HCT116 (cell line): ENCODE data around the gene BABAM2. TPM values are rescaled to one million over a fixed set of nuclear protein-coding genes. Genes with fewer than 3 reads are reported as not detected.

Source experiments
- ATAC-seq: fragments of 200-7000 bp; cut with Tn5 transposase; 2 replicates; pipeline ENCODE4 v1.9.1; 2020; ENCODE audit warnings: mild to moderate bottlenecking, moderate library complexity
- BruUV-seq: library from RNA; stranded (reverse); fragments of 400-500 nt; replicated peaks from 2 replicates; lab custom pipeline; 2021; lab: Mats Ljungman, UMichigan
- CTCF ChIA-PET: fragments of 300-600 bp; sonication (Branson Sonifier 250); formaldehyde crosslinking; loops from one replicate; lab custom pipeline; 2021; ENCODE audit warnings: antibody characterized with exemption; lab: Charles Lee
- POLR2A ChIA-PET: fragments of 300-600, 350-600 bp; sonication (Branson Sonifier 250); formaldehyde crosslinking; loops from one replicate; lab custom pipeline; 2021; ENCODE audit warnings: antibody characterized with exemption; lab: Charles Lee
- RAD21 ChIA-PET, 2 experiments: fragments of 300-600 bp; sonication (Branson Sonifier 250); formaldehyde crosslinking; loops; one replicate each; lab custom pipeline; 2023; ENCODE audit warnings: low total read pairs in 2 of 2; ENCODE audit not compliant: uncharacterized antibody in 2 of 2, unreplicated experiment in 2 of 2, low non-redundant PET in 1 of 2; lab: Charles Lee
- DNase-seq: peaks from one replicate; pipeline ENCODE4 v3.0.0-alpha.2; 2010; ENCODE audit warnings: low read depth, low spot score
- H2AFZ ChIP-seq: fragments of 200-600 bp; shearing (Covaris generic), sonication (generic); 2 replicates; pipeline ENCODE4 v1.6.1; 2017; ENCODE audit warnings: low read depth, mixed run types, mixed read lengths, antibody characterized with exemption, low read length; ENCODE audit not compliant: poor library complexity, severe bottlenecking
- H3K27ac ChIP-seq: 2 replicates; pipeline ENCODE4 v1.5.1; 2012; ENCODE audit warnings: low read depth, low read length
- H3K27me3 ChIP-seq: fragments of 200-600 bp; sonication (generic); 2 replicates; pipeline ENCODE4 v1.6.1; 2016; ENCODE audit warnings: mixed run types, low read length, mixed read lengths; ENCODE audit not compliant: insufficient read depth
- H3K36me3 ChIP-seq, 2 experiments: fragments of 200-500 bp in 1 of 2; fragments of 200-600 bp in 1 of 2; sonication (Bioruptor generic) in 1 of 2; sonication (generic) in 1 of 2; 2 replicates each; pipeline versions ENCODE4 v1.5.1 to v1.6.1; 2014 to 2016; ENCODE audit warnings: low read length in 2 of 2, inconsistent platforms in 1 of 2, mixed read lengths in 1 of 2, mixed run types in 1 of 2; ENCODE audit not compliant: insufficient read depth in 2 of 2, control insufficient read depth in 1 of 2
- H3K4me1 ChIP-seq, 2 experiments: fragments of 200-600 bp in 1 of 2; sonication (generic) in 1 of 2; 2 replicates each; pipeline versions ENCODE4 v1.5.1 to v1.6.1; 2012 to 2017; ENCODE audit warnings: low read length in 2 of 2, inconsistent platforms in 1 of 2, mild to moderate bottlenecking in 1 of 2, mixed read lengths in 1 of 2, mixed run types in 1 of 2, moderate library complexity in 1 of 2; ENCODE audit not compliant: insufficient read depth in 2 of 2, control insufficient read depth in 1 of 2
- H3K4me2 ChIP-seq: fragments of 200-600 bp; sonication (generic); 2 replicates; pipeline ENCODE4 v1.6.1; 2017; ENCODE audit warnings: mixed run types, low read length, mixed read lengths
- H3K4me3 ChIP-seq, 2 experiments: fragments of 200-600 bp in 1 of 2; sonication (generic) in 1 of 2; replicated peaks in 1 of 2; 2 replicates each; pipeline ENCODE4 v1.5.1; 2011 to 2016; ENCODE audit warnings: low read length in 2 of 2, control low read depth in 1 of 2, low read depth in 1 of 2, mild to moderate bottlenecking in 1 of 2, mixed read lengths in 1 of 2, mixed run types in 1 of 2
- H3K79me2 ChIP-seq: fragments of 200-600 bp; sonication (generic); 2 replicates; pipeline ENCODE4 v1.6.1; 2017; ENCODE audit warnings: mild to moderate bottlenecking, mixed run types, low read length, moderate library complexity, mixed read lengths; ENCODE audit not compliant: insufficient read depth
- H3K9ac ChIP-seq: fragments of 200-600 bp; sonication (generic); 2 replicates; pipeline ENCODE4 v1.6.1; 2016; ENCODE audit warnings: low read length, mixed read lengths
- H3K9me2 ChIP-seq: fragments of 200-600 bp; sonication (generic), shearing (Covaris generic); 2 replicates; pipeline ENCODE4 v1.6.1; 2017; ENCODE audit warnings: mixed run types, mild to moderate bottlenecking, moderate library complexity; ENCODE audit not compliant: insufficient read depth
- H3K9me3 ChIP-seq, 2 experiments: fragments of 200-500 bp in 1 of 2; fragments of 200-600 bp in 1 of 2; sonication (Bioruptor generic) in 1 of 2; sonication (generic) in 1 of 2; 2 replicates each; pipeline ENCODE4 v1.6.1; 2014 to 2017; ENCODE audit warnings: low read length in 2 of 2, mixed read lengths in 2 of 2, inconsistent platforms in 1 of 2, low read depth in 1 of 2, mild to moderate bottlenecking in 1 of 2, mixed run types in 1 of 2, moderate library complexity in 1 of 2; ENCODE audit not compliant: control insufficient read depth in 1 of 2, insufficient read depth in 1 of 2
- H4K20me1 ChIP-seq: fragments of 200-600 bp; sonication (generic), shearing (Covaris generic); 2 replicates; pipeline ENCODE4 v1.6.1; 2017; ENCODE audit warnings: mixed run types, mild to moderate bottlenecking, moderate library complexity; ENCODE audit not compliant: insufficient read depth
- EZH2phosphoT487 ChIP-seq: fragments of 200-600 bp; IDR thresholded peaks from 2 replicates; pipeline ENCODE4 v1.6.1; 2018; ENCODE audit warnings: antibody characterized with exemption, borderline replicate concordance
- FOSL1 ChIP-seq: IDR thresholded peaks from 2 replicates; pipeline ENCODE4 v1.6.1; 2012; ENCODE audit warnings: low read depth
- JUND ChIP-seq: IDR thresholded peaks from 2 replicates; pipeline ENCODE4 v1.6.1; 2012
- MAX ChIP-seq: IDR thresholded peaks from 2 replicates; pipeline ENCODE4 v1.6.1; 2012
- POLR2A ChIP-seq: IDR thresholded peaks from 2 replicates; pipeline ENCODE4 v1.7.0; 2011; ENCODE audit warnings: borderline replicate concordance; ENCODE audit not compliant: insufficient read depth, insufficient read length; ENCODE audit errors: extremely low read depth
- SIN3A ChIP-seq: IDR thresholded peaks from 2 replicates; pipeline ENCODE4 v1.6.1; 2012; ENCODE audit warnings: low read depth
- SP1 ChIP-seq: IDR thresholded peaks from 2 replicates; pipeline ENCODE4 v1.6.1; 2012; ENCODE audit warnings: low read depth
- SRF ChIP-seq: IDR thresholded peaks from 2 replicates; pipeline ENCODE4 v1.6.1; 2012; ENCODE audit warnings: low read depth
- YY1 ChIP-seq: IDR thresholded peaks from 2 replicates; pipeline ENCODE4 v1.6.1; 2011; ENCODE audit warnings: low read length, low read depth, moderate library complexity, mild to moderate bottlenecking; ENCODE audit not compliant: insufficient replicate concordance; ENCODE audit errors: extremely low read depth
- ZBTB33 ChIP-seq: IDR thresholded peaks from 2 replicates; pipeline ENCODE4 v1.6.1; 2011; ENCODE audit warnings: mild to moderate bottlenecking, low read length, moderate library complexity; ENCODE audit not compliant: insufficient replicate concordance; ENCODE audit errors: extremely low read depth
- ZFX ChIP-seq: fragments of 450-650 bp; IDR thresholded peaks from 2 replicates; pipeline ENCODE4 v1.6.1; 2017
- intact Hi-C: fragments of 100-400 bp; cut with micrococcal nuclease; formaldehyde crosslinking; loops from 2 replicates; pipeline ENCODE4 v1.10.0; 2022
- total RNA-seq: library from RNA; stranded (reverse); gene quantifications from one replicate; pipeline ENCODE4 v1.2.1, GENCODE V29; 2021; ENCODE audit not compliant: unreplicated experiment

The BABAM2 gene
- total RNA-seq, 1 experiment from 2014 or later = 23.8 TPM

- no peak overlapping the region for H3K9ac ChIP-seq
- no peaks in the 10 kb centered on the region for H3K9me2 ChIP-seq
- no peak overlapping the region for H3K4me2 ChIP-seq
- no peak overlapping the region for H3K4me3 ChIP-seq
- peaks cover 0 to 4% of the 10 kb centered on the region in 2 experiments; a peak in 2 of 4 replicates for H3K4me1 ChIP-seq
- POLR2A ChIA-PET = no interaction called here
- TF ChIP-seq YY1 = no peak
- no peak for TF ChIP-seq MAX
- no peaks in the 10 kb centered on the region for H3K79me2 ChIP-seq
- DNase-seq (no peak), ATAC-seq (no peak)
- no peaks in the 10 kb centered on the region for H3K36me3 ChIP-seq
- no TSS peak for BruUV-seq
- no peak overlapping the region for H2AFZ ChIP-seq
- RAD21 ChIA-PET = no interaction called here
- no peaks in the 10 kb centered on the region for H3K27me3 ChIP-seq
- 0 out of 4 replicates have a peak, but pooled peaks cover 0 to 5% of the 10 kb centered on the region in 2 experiments for H3K9me3 ChIP-seq
- no peaks in the 10 kb centered on the region for H4K20me1 ChIP-seq
- CTCF ChIA-PET = no interaction called here
- intact Hi-C loops = no loop called here
- H3K27ac ChIP-seq = no peak overlapping the region
These were observed 281.8 kb downstream of the BABAM2 start for GRCh38 chr2:28172114-28172898.

- BruUV-seq = no TSS peak
- ChIA-PET RAD21 (no interaction called here), CTCF (no interaction called here), POLR2A (no interaction called here)
- Histone ChIP-seq H3K4me2 (no peak overlapping the region), H3K36me3 (no peaks in the 10 kb centered on the region), H3K9me2 (no peaks in the 10 kb centered on the region), H4K20me1 (no peaks in the 10 kb centered on the region), H3K4me1 (peaks cover 0 to 4% of the 10 kb centered on the region in 2 experiments; a peak in 2 of 4 replicates), H3K4me3 (no peak overlapping the region), H2AFZ (no peak overlapping the region), H3K27me3 (no peaks in the 10 kb centered on the region), H3K9ac (no peak overlapping the region), H3K27ac (no peak overlapping the region), H3K79me2 (no peaks in the 10 kb centered on the region), H3K9me3 (0 out of 4 replicates have a peak, but pooled peaks cover 0 to 5% of the 10 kb centered on the region in 2 experiments)
- intact Hi-C loops = no loop called here
- no peak for ATAC-seq
- DNase-seq = no peak
- TF ChIP-seq FOSL1 (no peak), SRF (no peak), ZFX (no peak), JUND (no peak), SIN3A (no peak), POLR2A (no peak), ZBTB33 (no peak), EZH2phosphoT487 (no peak), SP1 (no peak)
These were observed 282.8 kb downstream of the BABAM2 start for GRCh38 chr2:28173377-28173776.
